ENCODE data around the gene CCDC122. TPM values are rescaled to one million over a fixed set of nuclear protein-coding genes. Genes with fewer than 3 reads are reported as not detected.

Gene CCDC122
- total and polyA plus RNA-seq, 10 of the 15 experiments (the other 5 are each of a cell fraction or from before 2014, with no cell fraction given) = 1.0 to 4.5 (median 2.9) TPM; not detected in 1

- intact Hi-C loops (cut with micrococcal nuclease; ENCODE audit: unreplicated experiment) = loop anchor here (10.0 kb wide), 1 partner anchor 907 kb away; no protein-coding TSS in a partner anchor
- SMC1A ChIA-PET (ENCODE audit: uncharacterized antibody, unreplicated experiment) = interaction anchor here (1.2 kb wide), 1 partner anchor 12 kb away, joined by 3 read pairs; no protein-coding TSS in a partner anchor
Measured at GRCh38 chr13:43872181-43872580, 7.4 kb downstream of the CCDC122 start.

More at GRCh38 chr13:43872181-43872580, 7.4 kb downstream of the CCDC122 start:
- Histone ChIP-seq H3K27me3 (replicated peaks in 1 of 2; ENCODE audit: control insufficient read depth in 2 of 2, insufficient read depth in 2 of 2, low read length in 1 of 2) (no peaks in the 10 kb centered on the region), H3K9me3 (replicated peaks; ENCODE audit: control insufficient read depth, insufficient read depth, low read length) (no peaks in the 10 kb centered on the region; the same call in 2 of the 3 replicates), H3K4me2 (ENCODE audit: control insufficient read depth, insufficient read depth) (no peak overlapping the region), H2AFZ (ENCODE audit: control insufficient read depth, low read depth, low read length) (no peak overlapping the region), H3K79me2 (ENCODE audit: control insufficient read depth, insufficient read depth, low read length) (no peaks in the 10 kb centered on the region), H3K9ac (ENCODE audit: control insufficient read depth, insufficient read depth, low read length) (no peak overlapping the region), H3K36me3 (ENCODE audit: control insufficient read depth in 2 of 2, insufficient read depth in 2 of 2, low read length in 1 of 2) (no peaks in the 10 kb centered on the region), H3K27ac (ENCODE audit: control insufficient read depth, insufficient read depth) (no peak overlapping the region), H4K20me1 (ENCODE audit: control insufficient read depth, insufficient read depth) (no peaks in the 10 kb centered on the region), H3K4me3 (no peak overlapping the region), H3K4me1 (ENCODE audit: control insufficient read depth, insufficient read depth, low read length) (no peaks in the 10 kb centered on the region)
- FAIRE-seq = no peak
- no TSS peak for BruUV-seq (replicated peaks)
- ChIA-PET CTCF (interaction anchor here (0.6 kb wide), 1 partner anchor 12 kb away, joined by 3 read pairs; no protein-coding TSS in a partner anchor), POLR2A (interaction anchor here (0.6 kb wide), 1 partner anchor 67 kb away, joined by 3 read pairs; no protein-coding TSS in a partner anchor), RAD21 (ENCODE audit: unreplicated experiment) (no interaction called here)
- TF ChIP-seq ZBTB40 (IDR thresholded peaks at IDR 0.05; ENCODE audit: borderline replicate concordance) (no peak), PBX3 (IDR thresholded peaks at IDR 0.05; ENCODE audit: insufficient replicate concordance, low read depth, low read length) (no peak), KAT2A (conservative IDR thresholded peaks at IDR 0.05; ENCODE audit: control insufficient read depth, low read depth, low read length) (no peak), EED (IDR thresholded peaks at IDR 0.05; ENCODE audit: low read depth) (no peak)
- 88% methylated on average over 1 of the region's 1 CpG for WGBS (ENCODE audit: insufficient coverage, insufficient replicate concordance, low lambda C conversion rate, missing lambda C conversion rate)
- ATAC-seq = no peak
- DNase-seq (ENCODE audit: low read depth, low spot score) = no peak
- in situ Hi-C loops (cut with MboI) = loop anchor here (10.0 kb wide), 1 partner anchor 897 kb away; no protein-coding TSS in a partner anchor
